ENCODE results near the gene TMEM132D.

TMEM132D gene

DNA sequence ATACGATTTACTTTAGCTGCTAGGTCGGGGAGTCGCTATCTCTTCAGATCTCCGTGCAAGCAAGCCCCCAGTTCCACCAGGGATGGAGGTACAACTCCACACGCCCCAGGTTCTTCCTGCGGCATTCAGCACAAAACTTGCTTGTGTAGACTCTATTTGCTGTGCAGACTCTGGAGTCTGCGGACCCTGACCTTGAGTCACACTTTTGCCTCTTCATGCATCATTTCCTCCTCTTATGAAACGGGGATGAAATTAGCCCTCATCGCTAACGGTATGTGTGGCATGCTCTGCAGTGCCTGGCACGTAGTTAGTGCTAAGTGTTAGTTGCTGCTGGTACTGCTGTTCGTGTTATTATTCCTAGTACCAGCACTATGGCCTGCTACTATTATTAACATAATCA is 84.4 kb downstream of the TMEM132D start:
- H3K36me3 ChIP-seq (ENCODE audit: insufficient read depth, low read length), result no peaks in the 10 kb centered on the region
- H3K9ac ChIP-seq (ENCODE audit: low read length), result no peak overlapping the region
- H3K9me3 ChIP-seq (ENCODE audit: low read length), result no peaks in the 10 kb centered on the region
- no peaks in the 10 kb centered on the region for H3K27me3 ChIP-seq (ENCODE audit: control insufficient read depth in 1 of 2, insufficient read depth in 2 of 2, low read length in 2 of 2)
- no peak overlapping the region for H3K27ac ChIP-seq (ENCODE audit: low read depth, low read length)
- H3K4me1 ChIP-seq (ENCODE audit: insufficient read depth, low read length), result no peaks in the 10 kb centered on the region
- no peak overlapping the region for H3K4me3 ChIP-seq (ENCODE audit: low read depth in 1 of 2, low read length in 2 of 2)

DNA sequence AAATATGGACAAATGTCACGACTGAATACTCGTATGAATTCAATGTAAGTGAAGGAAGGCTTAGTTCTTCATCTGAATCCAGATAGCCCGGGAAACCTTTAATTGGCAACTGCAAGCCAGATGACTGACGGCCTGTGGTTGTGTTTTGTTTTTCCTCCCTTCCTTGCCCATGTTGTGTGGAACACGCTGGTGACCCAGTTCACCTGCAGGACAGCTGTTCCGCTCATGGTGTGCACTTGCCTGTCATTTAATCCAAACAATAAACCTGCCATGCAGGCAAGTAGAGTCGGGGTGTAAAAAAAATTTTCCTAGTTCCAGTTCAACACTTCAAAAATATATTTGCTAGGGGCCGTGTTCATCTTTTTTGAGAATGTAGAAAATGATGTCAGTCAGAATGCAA is 88.0 kb downstream of the TMEM132D start:
- Histone ChIP-seq H3K4me3 (ENCODE audit: low read depth in 1 of 2, low read length in 2 of 2) (no peak overlapping the region), H3K4me1 (ENCODE audit: insufficient read depth, low read length) (no peaks in the 10 kb centered on the region), H3K27me3 (ENCODE audit: control insufficient read depth in 1 of 2, insufficient read depth in 2 of 2, low read length in 2 of 2) (no peaks in the 10 kb centered on the region), H3K27ac (ENCODE audit: low read depth, low read length) (no peak overlapping the region), H3K9me3 (ENCODE audit: low read length) (no peaks in the 10 kb centered on the region), H3K36me3 (ENCODE audit: insufficient read depth, low read length) (no peaks in the 10 kb centered on the region), H3K9ac (ENCODE audit: low read length) (no peak overlapping the region)

DNA sequence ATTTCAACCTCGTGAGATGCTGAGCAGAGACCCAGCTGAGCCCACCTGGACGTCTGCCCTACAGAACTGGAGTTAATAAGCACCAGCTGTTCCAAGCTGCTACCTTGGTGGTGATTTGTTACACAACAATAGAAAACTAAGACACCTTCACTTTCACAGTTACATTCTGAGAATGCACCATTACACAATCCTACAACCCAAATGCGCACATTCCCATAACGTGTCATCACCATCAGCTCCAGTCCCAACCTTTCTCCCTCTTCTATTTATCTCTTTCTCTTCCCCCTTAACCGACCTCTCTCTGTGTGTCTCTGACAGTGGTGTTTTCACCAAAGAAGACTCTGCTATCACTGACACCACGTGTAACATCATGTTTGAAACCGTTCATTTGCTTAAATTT is 91.9 kb downstream of the TMEM132D start:
- no peaks in the 10 kb centered on the region for H3K27me3 ChIP-seq (ENCODE audit: control insufficient read depth in 1 of 2, insufficient read depth in 2 of 2, low read length in 2 of 2)
- no peaks in the 10 kb centered on the region for H3K36me3 ChIP-seq (ENCODE audit: insufficient read depth, low read length)
- no peaks in the 10 kb centered on the region for H3K9me3 ChIP-seq (ENCODE audit: low read length)
- H3K4me1 ChIP-seq (ENCODE audit: insufficient read depth, low read length), result no peaks in the 10 kb centered on the region
- H3K27ac ChIP-seq (ENCODE audit: low read depth, low read length), result no peak overlapping the region
- no peak overlapping the region for H3K9ac ChIP-seq (ENCODE audit: low read length)
- no peak overlapping the region for H3K4me3 ChIP-seq (ENCODE audit: low read depth in 1 of 2, low read length in 2 of 2)

DNA sequence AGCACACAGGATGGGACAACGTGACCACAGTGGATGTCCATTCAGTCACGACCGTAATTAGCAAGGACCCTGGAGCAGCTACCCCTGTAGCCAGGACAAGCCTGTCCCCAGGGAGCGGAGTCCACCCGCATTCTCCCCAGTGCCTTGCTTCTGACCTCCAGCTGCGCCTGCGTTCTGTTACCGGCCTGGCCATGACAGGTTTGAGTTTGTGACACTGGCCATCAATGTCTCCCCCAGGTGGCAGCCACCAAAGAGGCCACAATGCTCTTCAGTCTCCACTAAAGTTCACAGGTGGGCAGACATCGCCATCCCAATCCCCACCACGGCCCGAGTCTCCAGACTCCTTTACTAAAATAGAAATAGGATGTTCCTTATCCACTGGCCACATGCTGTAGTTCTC is 96.7 kb downstream of the TMEM132D start:
- Histone ChIP-seq H3K9me3 (ENCODE audit: low read length) (no peaks in the 10 kb centered on the region), H3K36me3 (ENCODE audit: insufficient read depth, low read length) (no peaks in the 10 kb centered on the region), H3K27me3 (ENCODE audit: control insufficient read depth in 1 of 2, insufficient read depth in 2 of 2, low read length in 2 of 2) (no peaks in the 10 kb centered on the region), H3K4me1 (ENCODE audit: insufficient read depth, low read length) (no peaks in the 10 kb centered on the region), H3K4me3 (ENCODE audit: low read depth in 1 of 2, low read length in 2 of 2) (no peak overlapping the region), H3K9ac (ENCODE audit: low read length) (no peak overlapping the region), H3K27ac (ENCODE audit: low read depth, low read length) (no peak overlapping the region)

DNA sequence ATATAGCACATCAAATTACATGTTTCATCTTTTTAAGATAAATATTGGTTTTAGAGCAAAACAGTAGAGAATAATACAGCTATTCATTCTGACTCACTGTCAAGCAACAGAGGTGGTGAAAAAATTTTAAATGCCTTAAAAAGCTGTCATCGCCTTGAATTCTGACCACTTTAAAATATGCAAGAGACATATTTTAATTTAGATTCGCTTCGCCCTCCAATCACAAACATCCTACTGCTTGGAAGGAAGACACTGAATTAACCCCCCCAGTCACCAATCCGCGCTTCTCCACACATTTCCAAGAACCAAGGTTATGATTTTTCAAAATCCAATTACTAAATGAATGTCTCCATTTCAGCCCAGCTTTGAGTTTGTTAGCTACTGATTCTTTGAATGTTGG is 112.4 kb downstream of the TMEM132D start:
- no peaks in the 10 kb centered on the region for H3K36me3 ChIP-seq (ENCODE audit: insufficient read depth, low read length)
- H3K9ac ChIP-seq (ENCODE audit: low read length), result no peak overlapping the region
- H3K27ac ChIP-seq (ENCODE audit: low read depth, low read length), result no peak overlapping the region
- no peak overlapping the region for H3K4me3 ChIP-seq (ENCODE audit: low read depth in 1 of 2, low read length in 2 of 2)
- H3K27me3 ChIP-seq (ENCODE audit: control insufficient read depth in 1 of 2, insufficient read depth in 2 of 2, low read length in 2 of 2), result no peaks in the 10 kb centered on the region
- H3K9me3 ChIP-seq (ENCODE audit: low read length), result no peaks in the 10 kb centered on the region
- H3K4me1 ChIP-seq (ENCODE audit: insufficient read depth, low read length), result no peaks in the 10 kb centered on the region

DNA sequence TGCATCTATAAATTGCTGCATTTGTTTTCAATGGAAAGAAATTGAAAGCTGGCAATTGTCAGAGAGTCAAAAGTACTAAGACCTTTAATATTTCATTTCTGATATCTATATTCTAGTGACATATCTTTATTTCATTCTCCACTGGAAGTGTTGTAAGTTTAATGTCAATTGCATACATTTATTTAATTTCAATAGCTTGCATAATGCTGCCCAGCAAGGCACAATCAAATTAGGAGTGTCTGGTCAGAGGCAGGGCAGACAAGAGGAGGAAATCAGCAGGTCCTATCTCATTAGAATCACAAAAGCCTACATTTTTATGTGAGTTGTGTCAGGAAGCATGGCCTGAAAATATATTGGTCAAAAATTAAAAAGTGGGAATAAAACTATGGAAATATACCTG is 112.9 kb downstream of the TMEM132D start:
- Histone ChIP-seq H3K27ac (ENCODE audit: low read depth, low read length) (no peak overlapping the region), H3K9me3 (ENCODE audit: low read length) (no peaks in the 10 kb centered on the region), H3K9ac (ENCODE audit: low read length) (no peak overlapping the region), H3K27me3 (ENCODE audit: control insufficient read depth in 1 of 2, insufficient read depth in 2 of 2, low read length in 2 of 2) (no peaks in the 10 kb centered on the region), H3K4me1 (ENCODE audit: insufficient read depth, low read length) (no peaks in the 10 kb centered on the region), H3K36me3 (ENCODE audit: insufficient read depth, low read length) (no peaks in the 10 kb centered on the region), H3K4me3 (ENCODE audit: low read depth in 1 of 2, low read length in 2 of 2) (no peak overlapping the region)

DNA sequence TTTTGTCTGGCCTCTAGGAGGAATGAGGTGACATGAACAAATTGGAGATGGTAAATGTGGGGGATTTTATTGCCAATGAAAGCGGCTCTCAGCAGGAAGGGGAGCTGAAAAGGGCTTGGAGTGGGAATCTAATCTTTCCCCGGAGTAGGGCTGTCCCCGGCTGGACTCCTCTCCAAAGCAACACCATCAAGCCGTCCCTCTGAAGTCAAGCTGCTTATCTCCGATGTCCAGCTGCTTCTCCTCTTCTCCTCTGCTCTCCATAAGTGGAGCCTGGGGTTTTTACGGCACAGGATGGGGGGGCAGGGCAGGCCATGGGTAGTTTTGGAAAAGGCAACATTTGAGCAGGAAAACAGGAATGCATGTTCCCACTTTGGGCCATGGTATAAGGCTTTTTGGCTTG is 113.5 kb downstream of the TMEM132D start:
- no peak overlapping the region for H3K9ac ChIP-seq (ENCODE audit: low read length)
- H3K4me1 ChIP-seq (ENCODE audit: insufficient read depth, low read length), result no peaks in the 10 kb centered on the region
- no peaks in the 10 kb centered on the region for H3K27me3 ChIP-seq (ENCODE audit: control insufficient read depth in 1 of 2, insufficient read depth in 2 of 2, low read length in 2 of 2)
- H3K9me3 ChIP-seq (ENCODE audit: low read length), result no peaks in the 10 kb centered on the region
- H3K4me3 ChIP-seq (ENCODE audit: low read depth in 1 of 2, low read length in 2 of 2), result no peak overlapping the region
- no peaks in the 10 kb centered on the region for H3K36me3 ChIP-seq (ENCODE audit: insufficient read depth, low read length)
- no peak overlapping the region for H3K27ac ChIP-seq (ENCODE audit: low read depth, low read length)

DNA sequence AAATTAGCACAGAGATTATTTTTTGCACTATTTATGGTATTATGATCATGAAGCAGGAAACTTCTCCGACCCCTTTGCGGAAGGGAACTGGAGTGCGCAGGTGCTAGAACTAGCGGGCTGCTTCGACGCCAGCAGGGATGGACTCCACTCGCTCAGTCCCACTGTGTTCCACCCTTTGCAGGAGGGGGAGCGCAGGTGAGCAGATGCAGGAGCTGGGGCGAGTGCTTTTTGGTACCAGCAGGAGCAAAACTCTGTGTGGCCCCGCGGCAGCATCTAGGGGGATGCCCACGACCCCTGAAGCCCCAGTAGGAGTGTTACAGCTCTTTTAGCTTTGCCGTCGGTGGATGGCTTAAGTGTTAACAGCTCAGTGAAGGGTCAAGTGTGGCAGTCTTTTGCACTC is 113.9 kb downstream of the TMEM132D start:
- H3K9ac ChIP-seq (ENCODE audit: low read length), result no peak overlapping the region
- H3K36me3 ChIP-seq (ENCODE audit: insufficient read depth, low read length), result no peaks in the 10 kb centered on the region
- H3K4me1 ChIP-seq (ENCODE audit: insufficient read depth, low read length), result no peaks in the 10 kb centered on the region
- no peak overlapping the region for H3K27ac ChIP-seq (ENCODE audit: low read depth, low read length)
- no peak overlapping the region for H3K4me3 ChIP-seq (ENCODE audit: low read depth in 1 of 2, low read length in 2 of 2)
- no peaks in the 10 kb centered on the region for H3K27me3 ChIP-seq (ENCODE audit: control insufficient read depth in 1 of 2, insufficient read depth in 2 of 2, low read length in 2 of 2)
- H3K9me3 ChIP-seq (ENCODE audit: low read length), result no peaks in the 10 kb centered on the region

DNA sequence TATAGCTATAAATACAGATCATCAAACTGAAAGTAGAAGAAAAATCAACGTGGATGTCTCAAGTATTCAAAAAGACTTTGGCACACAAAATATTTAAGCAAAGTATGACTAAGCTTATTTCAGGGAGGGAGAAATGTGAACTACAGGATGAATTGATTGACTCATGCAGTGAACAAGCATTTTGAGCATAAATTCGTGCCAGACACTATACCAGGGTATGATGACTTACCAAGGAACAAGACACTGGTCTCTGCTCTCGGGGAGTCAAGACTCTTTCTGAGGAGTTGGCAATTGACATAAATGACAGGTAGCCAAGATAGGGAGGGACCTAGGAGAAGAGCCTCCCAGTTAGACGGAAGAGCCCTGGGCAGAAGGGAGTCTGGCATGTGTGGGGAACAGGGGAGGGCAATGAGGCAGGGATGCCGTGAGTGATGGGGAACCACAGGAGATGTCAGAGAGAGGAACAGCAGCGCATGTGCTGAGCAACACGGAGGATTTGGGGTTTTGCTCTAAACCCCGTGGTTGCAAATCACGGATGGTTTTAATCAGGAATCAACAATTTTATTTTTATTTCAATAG is 115.2 kb downstream of the TMEM132D start:
- H3K4me1 ChIP-seq (ENCODE audit: insufficient read depth, low read length), result no peaks in the 10 kb centered on the region
- no peak overlapping the region for H3K4me3 ChIP-seq (ENCODE audit: low read depth in 1 of 2, low read length in 2 of 2)
- H3K9me3 ChIP-seq (ENCODE audit: low read length), result no peaks in the 10 kb centered on the region
- H3K36me3 ChIP-seq (ENCODE audit: insufficient read depth, low read length), result no peaks in the 10 kb centered on the region
- no peak overlapping the region for H3K9ac ChIP-seq (ENCODE audit: low read length)
- H3K27me3 ChIP-seq (ENCODE audit: control insufficient read depth in 1 of 2, insufficient read depth in 2 of 2, low read length in 2 of 2), result no peaks in the 10 kb centered on the region
- H3K27ac ChIP-seq (ENCODE audit: low read depth, low read length), result no peak overlapping the region

DNA sequence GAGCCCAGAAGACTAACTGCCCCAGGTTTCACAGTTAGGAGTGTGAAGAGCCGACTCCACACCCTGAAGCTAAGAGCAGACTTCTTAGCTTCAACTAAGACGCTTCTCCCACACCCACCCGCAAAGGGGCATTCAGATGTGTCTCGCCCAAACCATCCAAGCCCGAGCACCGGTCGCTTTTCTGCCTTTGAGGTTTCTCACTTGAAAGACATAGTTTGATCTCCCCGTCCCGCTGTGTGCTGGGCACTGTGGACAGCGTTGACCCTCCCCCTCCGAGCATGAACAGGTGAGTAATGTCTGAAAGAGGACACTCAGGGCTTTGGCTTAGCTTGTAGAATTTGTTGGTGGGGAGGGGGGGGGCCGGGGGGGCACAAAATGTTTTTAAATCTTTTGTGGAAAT is 123.8 kb downstream of the TMEM132D start:
- Histone ChIP-seq H3K4me1 (ENCODE audit: insufficient read depth, low read length) (no peaks in the 10 kb centered on the region), H3K36me3 (ENCODE audit: insufficient read depth, low read length) (no peaks in the 10 kb centered on the region), H3K27me3 (ENCODE audit: control insufficient read depth in 1 of 2, insufficient read depth in 2 of 2, low read length in 2 of 2) (no peaks in the 10 kb centered on the region), H3K4me3 (ENCODE audit: low read depth in 1 of 2, low read length in 2 of 2) (no peak overlapping the region), H3K27ac (ENCODE audit: low read depth, low read length) (no peak overlapping the region), H3K9ac (ENCODE audit: low read length) (no peak overlapping the region), H3K9me3 (ENCODE audit: low read length) (no peaks in the 10 kb centered on the region)

DNA sequence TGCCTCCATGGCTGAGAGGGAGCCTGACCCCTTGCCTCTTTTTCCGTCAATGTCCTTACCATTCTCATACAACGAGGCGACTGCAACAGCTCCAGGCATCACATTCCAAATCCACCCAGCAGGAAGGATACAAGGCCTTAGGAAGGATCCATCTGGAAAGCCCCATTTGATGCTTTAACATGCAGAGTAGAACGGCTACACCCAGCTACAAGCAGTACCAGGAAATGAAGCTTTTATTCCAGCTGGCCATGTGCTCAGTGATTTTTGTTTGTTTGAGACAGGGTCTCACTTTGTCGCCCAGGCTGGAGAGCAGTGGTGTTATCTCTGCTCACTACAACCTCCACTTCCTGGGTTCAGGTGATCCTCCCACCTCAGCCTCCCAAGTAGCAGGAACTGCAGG is 124.8 kb downstream of the TMEM132D start:
- H3K36me3 ChIP-seq (ENCODE audit: insufficient read depth, low read length), result no peaks in the 10 kb centered on the region
- H3K27ac ChIP-seq (ENCODE audit: low read depth, low read length), result no peak overlapping the region
- H3K9ac ChIP-seq (ENCODE audit: low read length), result no peak overlapping the region
- no peaks in the 10 kb centered on the region for H3K4me1 ChIP-seq (ENCODE audit: insufficient read depth, low read length)
- H3K9me3 ChIP-seq (ENCODE audit: low read length), result no peaks in the 10 kb centered on the region
- H3K4me3 ChIP-seq (ENCODE audit: low read depth in 1 of 2, low read length in 2 of 2), result no peak overlapping the region
- no peaks in the 10 kb centered on the region for H3K27me3 ChIP-seq (ENCODE audit: control insufficient read depth in 1 of 2, insufficient read depth in 2 of 2, low read length in 2 of 2)

DNA sequence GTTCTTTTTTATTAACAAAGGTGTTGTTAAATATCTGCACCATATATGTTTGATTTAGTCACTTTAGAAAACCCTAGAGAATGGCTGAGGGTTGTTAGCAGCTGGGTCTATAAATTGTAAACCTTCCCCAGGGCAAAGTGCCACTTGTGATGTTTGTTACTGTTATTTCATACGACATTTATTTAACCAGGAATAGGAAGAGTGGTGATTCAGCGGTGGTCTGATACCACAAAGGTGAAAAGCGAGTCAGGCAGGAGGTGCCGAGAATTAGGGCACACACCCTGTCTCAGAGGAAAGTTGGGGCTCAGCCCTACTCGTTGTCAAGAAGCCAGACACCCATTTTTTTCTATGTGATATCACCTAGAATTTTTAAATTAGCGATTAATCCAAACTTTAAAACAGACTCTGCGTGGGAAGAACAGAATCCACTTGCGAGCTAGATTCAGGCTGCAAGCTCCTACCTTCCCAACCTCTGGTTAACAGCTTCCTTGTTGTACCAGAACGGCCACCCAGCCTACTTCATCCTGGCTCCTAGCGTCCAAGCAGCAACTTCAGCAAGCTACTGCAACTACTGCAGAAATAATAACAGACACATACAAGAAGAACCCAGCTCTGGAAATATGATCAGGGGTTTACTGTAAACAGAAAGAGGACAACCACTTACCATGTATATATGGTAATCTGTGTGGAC is 126.7 kb downstream of the TMEM132D start:
- Histone ChIP-seq H3K4me3 (ENCODE audit: low read depth in 1 of 2, low read length in 2 of 2) (no peak overlapping the region), H3K27me3 (ENCODE audit: control insufficient read depth in 1 of 2, insufficient read depth in 2 of 2, low read length in 2 of 2) (no peaks in the 10 kb centered on the region), H3K36me3 (ENCODE audit: insufficient read depth, low read length) (no peaks in the 10 kb centered on the region), H3K9ac (ENCODE audit: low read length) (no peak overlapping the region), H3K9me3 (ENCODE audit: low read length) (no peaks in the 10 kb centered on the region), H3K27ac (ENCODE audit: low read depth, low read length) (no peak overlapping the region), H3K4me1 (ENCODE audit: insufficient read depth, low read length) (no peaks in the 10 kb centered on the region)
